ENCODE measurements around the gene TOLLIP.
A peak's percentile ranks its signal among the peaks of the same experiment; 100 is the strongest.

TOLLIP gene

GRCh38 chr11:1231396-1232020, 77.9 kb downstream of the TOLLIP start:
- DNase-seq (ENCODE audit: low spot score): no peak

DNA sequence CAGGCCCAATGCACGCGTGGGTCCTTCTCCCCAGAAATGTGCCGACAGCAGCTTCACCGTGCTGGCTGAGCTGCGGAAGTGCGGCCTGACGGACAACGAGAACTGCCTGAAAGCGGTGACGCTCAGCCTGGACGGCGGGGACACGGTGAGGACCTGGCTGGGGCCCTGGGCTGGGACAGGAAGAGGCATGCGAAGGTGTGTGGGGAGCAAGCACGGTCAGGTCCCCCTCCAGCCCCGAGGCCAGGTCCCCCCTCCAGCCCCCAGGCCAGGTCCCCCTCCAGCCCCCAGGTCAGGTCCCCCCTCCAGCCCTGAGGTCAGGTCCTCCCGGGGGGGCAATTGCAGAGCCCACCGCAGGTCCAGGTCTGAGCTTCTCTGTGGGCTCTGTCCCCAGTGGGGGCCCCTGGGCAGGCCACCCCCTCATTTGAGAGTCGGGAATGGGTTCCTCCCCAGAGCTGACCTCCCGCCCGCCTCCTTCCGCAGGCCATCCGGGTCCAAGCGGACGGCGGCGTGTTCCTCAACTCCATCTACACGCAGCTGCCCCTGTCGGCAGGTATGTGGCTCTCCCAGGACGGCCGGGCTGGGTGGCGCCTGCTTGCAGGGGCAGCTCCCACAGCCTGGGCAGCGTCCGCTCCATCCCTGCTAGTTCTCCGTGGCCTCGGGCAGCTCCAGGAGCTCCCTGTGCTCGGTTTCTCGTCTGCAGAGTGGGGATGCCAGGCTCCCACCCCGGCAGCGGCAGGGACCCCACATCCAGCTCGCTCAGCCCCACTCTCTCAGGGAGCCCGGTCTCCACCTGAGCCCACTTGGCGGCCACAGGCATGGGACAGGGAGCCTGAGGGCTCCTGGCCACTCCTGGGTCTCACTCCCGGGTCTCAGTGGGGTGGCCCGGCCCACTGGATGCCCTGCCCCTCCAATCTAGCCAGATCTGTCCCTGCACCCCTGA, 78.7 kb downstream of the TOLLIP start:
- no peak for DNase-seq (ENCODE audit: low spot score)

- no peak for DNase-seq (ENCODE audit: low spot score)
These were observed 79.3 kb downstream of the TOLLIP start for GRCh38 chr11:1230121-1230455.

DNA sequence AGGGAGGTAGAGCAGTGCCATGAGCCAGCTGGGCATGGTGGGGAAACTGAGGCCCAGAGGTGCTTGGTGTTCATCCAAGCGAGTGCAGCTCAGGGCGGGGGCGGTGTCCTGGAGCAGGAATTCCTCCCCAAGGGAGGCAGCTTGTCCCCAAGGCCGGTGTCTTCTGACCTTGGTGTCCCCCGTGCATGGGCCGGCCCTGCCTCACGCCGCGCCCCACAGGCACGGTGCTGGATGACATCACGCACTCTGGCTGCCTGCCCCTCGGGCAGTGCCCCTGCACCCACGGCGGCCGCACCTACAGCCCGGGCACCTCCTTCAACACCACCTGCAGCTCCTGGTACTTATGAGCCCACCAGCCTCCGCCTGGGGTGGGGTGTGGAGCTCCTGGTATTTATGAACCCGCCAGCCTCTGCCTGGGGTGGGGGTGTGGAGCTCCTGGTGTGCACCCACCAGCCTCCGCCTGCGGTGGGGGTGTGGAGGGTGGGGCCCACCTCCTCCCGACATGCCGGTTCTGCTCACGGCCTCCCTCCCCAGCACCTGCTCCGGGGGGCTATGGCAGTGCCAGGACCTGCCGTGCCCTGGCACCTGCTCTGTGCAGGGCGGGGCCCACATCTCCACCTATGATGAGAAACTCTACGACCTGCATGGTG, 79.8 kb downstream of the TOLLIP start:
- no peak for DNase-seq (ENCODE audit: low spot score)

- no peak for DNase-seq (ENCODE audit: low spot score)
These were observed 80.4 kb downstream of the TOLLIP start for GRCh38 chr11:1228921-1229451.

GRCh38 chr11:1228101-1228821, 81.2 kb downstream of the TOLLIP start:
- DNase-seq (ENCODE audit: low spot score): no peak

- DNase-seq (ENCODE audit: low spot score): no peak
These were observed 81.8 kb downstream of the TOLLIP start for GRCh38 chr11:1227551-1228100.

- DNase-seq (ENCODE audit: low spot score): peak; percentile 58
These were observed 82.4 kb downstream of the TOLLIP start for GRCh38 chr11:1226986-1227550.

GRCh38 chr11:1226226-1226985, 83.0 kb downstream of the TOLLIP start:
- DNase-seq (ENCODE audit: low spot score): no peak

- no peak for DNase-seq (ENCODE audit: low spot score)
These were observed 83.8 kb downstream of the TOLLIP start for GRCh38 chr11:1225386-1226225.

DNA sequence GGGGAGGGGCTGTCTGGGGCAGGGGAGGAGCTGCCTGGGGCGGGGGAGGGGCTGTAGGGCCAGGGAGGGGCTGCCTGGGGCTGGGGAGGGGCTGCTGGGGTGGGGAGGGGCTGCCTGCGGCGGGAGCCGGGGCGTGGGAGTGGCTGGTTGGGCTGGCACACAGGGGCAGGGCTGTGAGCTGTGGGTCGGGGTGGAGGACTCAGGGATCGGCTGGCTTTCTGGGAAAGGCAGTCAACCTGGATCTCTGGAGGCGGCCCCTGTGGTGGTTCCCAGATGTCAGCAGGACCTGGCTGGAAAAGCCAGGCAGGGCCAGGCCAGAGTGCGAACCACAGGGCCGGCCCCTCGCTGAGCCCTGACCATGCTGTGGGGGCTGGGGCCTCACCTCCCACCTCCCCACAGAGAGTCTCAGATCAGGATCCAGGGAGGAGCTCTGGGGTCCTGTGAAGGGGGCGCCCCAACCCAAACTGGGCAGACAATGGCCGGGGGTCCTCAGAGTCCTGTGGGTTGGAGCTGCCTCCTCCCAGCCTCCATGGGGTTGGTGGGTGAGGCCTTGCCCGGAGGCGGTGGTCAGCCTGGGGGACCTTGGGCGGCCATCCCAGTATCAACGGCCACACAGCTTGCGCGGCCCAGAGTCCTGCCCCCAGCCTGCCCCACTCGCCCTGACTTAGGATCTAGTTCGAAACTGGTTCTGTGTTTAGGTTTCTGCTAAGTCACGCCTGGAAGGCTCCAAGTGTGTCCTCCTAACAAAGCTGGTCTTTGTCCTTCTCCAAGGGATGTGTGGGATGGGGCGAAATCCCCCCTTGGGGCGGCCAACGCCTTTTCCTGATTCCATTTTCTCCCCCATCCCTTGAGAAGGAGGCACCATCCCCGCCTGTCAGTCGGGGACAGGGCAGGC, 84.7 kb downstream of the TOLLIP start:
- no peak for DNase-seq (ENCODE audit: low spot score)
